ENCODE measurements around the gene OLFML2A. TPM values are rescaled to one million over a fixed set of nuclear protein-coding genes. Genes with fewer than 3 reads are reported as not detected.
A peak's percentile ranks its signal among the peaks of the same experiment; 100 is the strongest.

Gene OLFML2A
- total RNA-seq, 2 donors from 2014 or later: 16.7 to 18.5 TPM

- Histone ChIP-seq H3K9me3 (no peaks in the 10 kb centered on the region), H3K27ac (no peak overlapping the region), H3K4me3 (no peak overlapping the region), H3K36me3 (no peaks in the 10 kb centered on the region), H3K4me1 (replicated peaks) (no peaks in the 10 kb centered on the region), H3K27me3 (replicated peaks; ENCODE audit: insufficient read depth) (no peaks in the 10 kb centered on the region)
- DNase-seq (ENCODE audit: low spot score): no peak
- TF ChIP-seq POLR2A (IDR thresholded peaks at IDR 0.05): no peak
- TF ChIP-seq POLR2AphosphoS5 (IDR thresholded peaks at IDR 0.05): no peak
- TF ChIP-seq, protein P1, sequence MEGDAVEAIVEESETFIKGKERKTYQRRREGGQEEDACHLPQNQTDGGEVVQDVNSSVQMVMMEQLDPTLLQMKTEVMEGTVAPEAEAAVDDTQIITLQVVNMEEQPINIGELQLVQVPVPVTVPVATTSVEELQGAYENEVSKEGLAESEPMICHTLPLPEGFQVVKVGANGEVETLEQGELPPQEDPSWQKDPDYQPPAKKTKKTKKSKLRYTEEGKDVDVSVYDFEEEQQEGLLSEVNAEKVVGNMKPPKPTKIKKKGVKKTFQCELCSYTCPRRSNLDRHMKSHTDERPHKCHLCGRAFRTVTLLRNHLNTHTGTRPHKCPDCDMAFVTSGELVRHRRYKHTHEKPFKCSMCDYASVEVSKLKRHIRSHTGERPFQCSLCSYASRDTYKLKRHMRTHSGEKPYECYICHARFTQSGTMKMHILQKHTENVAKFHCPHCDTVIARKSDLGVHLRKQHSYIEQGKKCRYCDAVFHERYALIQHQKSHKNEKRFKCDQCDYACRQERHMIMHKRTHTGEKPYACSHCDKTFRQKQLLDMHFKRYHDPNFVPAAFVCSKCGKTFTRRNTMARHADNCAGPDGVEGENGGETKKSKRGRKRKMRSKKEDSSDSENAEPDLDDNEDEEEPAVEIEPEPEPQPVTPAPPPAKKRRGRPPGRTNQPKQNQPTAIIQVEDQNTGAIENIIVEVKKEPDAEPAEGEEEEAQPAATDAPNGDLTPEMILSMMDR (IDR thresholded peaks at IDR 0.05): no peak
- WGBS: 51% methylated on average over 6 of the region's 6 CpGs
- intact Hi-C loops (cut with DNase I): no loop called here
Measured at GRCh38 chr9:124812441-124812876, 35.5 kb downstream of the OLFML2A start.

- Histone ChIP-seq H3K9me3 (no peaks in the 10 kb centered on the region), H3K36me3 (no peaks in the 10 kb centered on the region), H3K27ac (peak overlapping the region in 1 of 2 donors; percentile 32), H3K27me3 (replicated peaks; ENCODE audit: insufficient read depth) (no peaks in the 10 kb centered on the region), H3K4me1 (replicated peaks) (no peaks in the 10 kb centered on the region), H3K4me3 (no peak overlapping the region)
- intact Hi-C loops (cut with DNase I): no loop called here
- no peak for DNase-seq (ENCODE audit: low spot score)
- WGBS: 74% methylated on average over 7 of the region's 7 CpGs
- TF ChIP-seq POLR2A (IDR thresholded peaks at IDR 0.05) (no peak), POLR2AphosphoS5 (IDR thresholded peaks at IDR 0.05) (no peak)
- TF ChIP-seq, protein P1 (IDR thresholded peaks at IDR 0.05): no peak
Measured at GRCh38 chr9:124813041-124813440, 36.1 kb downstream of the OLFML2A start.

DNA sequence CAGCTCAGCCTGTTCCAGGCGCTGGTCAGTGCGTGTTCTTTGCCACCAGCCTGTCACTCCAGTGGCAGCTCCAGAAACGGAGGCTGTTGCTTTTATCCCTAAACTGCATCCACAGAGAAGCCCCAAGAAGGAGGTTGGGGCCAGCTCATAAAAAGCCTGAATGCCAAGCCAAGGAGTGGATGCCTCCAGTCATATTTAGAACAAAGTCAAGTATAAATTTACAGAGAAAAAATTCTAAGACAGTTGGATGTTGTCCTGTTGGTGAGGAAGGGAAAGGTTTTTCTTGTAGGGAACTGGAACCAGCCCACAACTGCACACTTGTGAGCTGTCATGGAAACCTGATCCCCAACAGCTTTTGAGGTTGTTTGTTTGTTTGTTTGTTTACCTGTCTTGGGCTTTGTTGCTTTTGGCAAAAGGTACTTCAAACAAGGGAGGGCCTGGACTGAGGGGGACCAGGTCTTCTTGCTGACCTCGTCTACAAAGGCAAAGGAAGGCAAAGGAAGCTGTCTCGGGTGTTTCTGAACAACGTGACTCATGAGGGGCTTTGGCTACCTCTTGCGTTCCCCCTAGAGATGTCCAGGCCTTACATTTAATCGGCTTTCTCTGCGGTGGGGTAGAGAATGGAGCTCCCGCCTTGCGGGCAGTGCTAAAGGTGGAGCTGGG, 36.7 kb downstream of the OLFML2A start:
- H3K9me3 ChIP-seq: no peaks in the 10 kb centered on the region
- no peak for TF ChIP-seq POLR2A (IDR thresholded peaks at IDR 0.05)
- peak overlapping the region in 1 of 2 donors; percentile 32 for H3K27ac ChIP-seq
- H3K4me3 ChIP-seq: no peak overlapping the region
- DNase-seq (ENCODE audit: low spot score): no peak
- no peaks in the 10 kb centered on the region for H3K4me1 ChIP-seq (replicated peaks)
- intact Hi-C loops (cut with DNase I): no loop called here
- WGBS: 31% methylated on average over 11 of the region's 11 CpGs
- H3K36me3 ChIP-seq: no peaks in the 10 kb centered on the region
- H3K27me3 ChIP-seq (replicated peaks; ENCODE audit: insufficient read depth): no peaks in the 10 kb centered on the region

GRCh38 chr9:124814164-124814535, 37.2 kb downstream of the OLFML2A start:
- intact Hi-C loops (cut with DNase I): no loop called here
- Histone ChIP-seq H3K4me1 (replicated peaks) (no peaks in the 10 kb centered on the region), H3K27me3 (replicated peaks; ENCODE audit: insufficient read depth) (peaks cover 2% of the 10 kb centered on the region), H3K4me3 (no peak overlapping the region), H3K9me3 (no peaks in the 10 kb centered on the region), H3K36me3 (no peaks in the 10 kb centered on the region), H3K27ac (peak overlapping the region in 1 of 2 donors; percentile 32)
- peak; percentile 69 for DNase-seq (ENCODE audit: low spot score)
- peak; percentile 35 for TF ChIP-seq POLR2AphosphoS5 (IDR thresholded peaks at IDR 0.05)
- TF ChIP-seq, protein P1 (IDR thresholded peaks at IDR 0.05): no peak
- 44% methylated on average over 5 of the region's 5 CpGs for WGBS

DNA sequence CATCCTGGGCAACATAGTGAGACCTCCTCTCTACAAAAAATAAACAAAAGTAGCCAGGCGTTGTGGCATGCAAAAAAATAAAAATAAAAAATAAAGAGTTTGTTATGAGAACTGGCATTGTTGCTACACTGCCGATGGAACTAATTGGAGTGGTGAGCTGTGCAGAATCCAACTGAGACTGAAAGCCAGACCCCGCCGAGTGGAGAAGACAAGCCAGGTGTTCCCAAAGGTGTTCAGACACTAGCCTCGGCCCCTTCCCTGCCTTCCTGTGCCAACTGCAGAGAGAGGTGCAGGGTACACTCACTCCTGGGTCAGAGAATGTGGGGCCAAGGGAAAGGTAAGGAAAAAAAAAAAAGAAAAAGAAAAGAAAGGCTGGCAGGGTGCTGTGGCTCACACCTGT, 38.7 kb downstream of the OLFML2A start:
- no peaks in the 10 kb centered on the region for H3K4me1 ChIP-seq (replicated peaks)
- H3K27ac ChIP-seq: no peak overlapping the region
- H3K9me3 ChIP-seq: no peaks in the 10 kb centered on the region
- no peaks in the 10 kb centered on the region for H3K36me3 ChIP-seq
- TF ChIP-seq, protein P1 (IDR thresholded peaks at IDR 0.05): no peak
- no peak for TF ChIP-seq POLR2A (IDR thresholded peaks at IDR 0.05)
- TF ChIP-seq POLR2AphosphoS5 (IDR thresholded peaks at IDR 0.05): no peak
- DNase-seq (ENCODE audit: low spot score): no peak
- H3K4me3 ChIP-seq: no peak overlapping the region
- WGBS: 80% methylated on average over 5 of the region's 5 CpGs
- intact Hi-C loops (cut with DNase I): no loop called here
- H3K27me3 ChIP-seq (replicated peaks; ENCODE audit: insufficient read depth): peaks cover 2% of the 10 kb centered on the region

Measured in prostate gland (tissue), 2 donors.